Stomach smooth muscle (tissue), 2 donors: ENCODE results near the gene ABCG8.

Experiments
- H3K27ac ChIP-seq: one replicate; pipeline ENCODE4 v1.7.0; 2013; ENCODE audit warnings: mild to moderate bottlenecking, low read length, inconsistent platforms
- H3K27me3 ChIP-seq, 2 donors: one replicate each; pipeline ENCODE4 v1.7.0; 2013; ENCODE audit warnings: low read length in 2 of 2; ENCODE audit not compliant: insufficient read depth in 2 of 2, control insufficient read depth in 1 of 2
- H3K36me3 ChIP-seq, 2 donors: one replicate each; pipeline ENCODE4 v1.7.0; 2013; ENCODE audit warnings: low read length in 2 of 2; ENCODE audit not compliant: control insufficient read depth in 2 of 2, insufficient read depth in 2 of 2
- H3K4me1 ChIP-seq: one replicate; pipeline ENCODE4 v1.7.0; 2013; ENCODE audit warnings: low read length; ENCODE audit not compliant: control insufficient read depth, insufficient read depth
- H3K4me3 ChIP-seq, 2 donors: one replicate each; pipeline ENCODE4 v1.7.0; 2013; ENCODE audit warnings: low read length in 2 of 2
- H3K9ac ChIP-seq, 2 donors: one replicate each; pipeline ENCODE4 v1.7.0; 2013; ENCODE audit warnings: low read length in 2 of 2, mild to moderate bottlenecking in 1 of 2
- H3K9me3 ChIP-seq, 2 donors: one replicate each; pipeline ENCODE4 v1.7.0; 2013; ENCODE audit warnings: low read length in 2 of 2; ENCODE audit not compliant: control insufficient read depth in 2 of 2
- donor health status: healthy.
- donor health status: Pancreatic carcinoma.

The ABCG8 gene

GRCh38 chr2:43838560-43839267 lies at the start of gene ABCG8, which contains the start of gene ABCG5:
ABCG8 (plus strand) TSS chr2:43838971; CDS start chr2:43839054, 83 bp downstream.
ABCG5 (minus strand) TSS chr2:43838839; CDS start chr2:43838679, 160 bp downstream.
- Histone ChIP-seq H3K9ac (no peak within 1 kb of the TSS), H3K4me1 (no peaks in the 10 kb centered on the region), H3K9me3 (no peaks in the 10 kb centered on the region), H3K36me3 (no peaks in the 10 kb centered on the region), H3K4me3 (no peak within 1 kb of the TSS), H3K27ac (no peak within 1 kb of the TSS), H3K27me3 (peaks cover 2 to 3% of the 10 kb centered on the region in 2 donors)

GRCh38 chr2:43790147-43790546 lies 48.6 kb upstream of the ABCG8 start:
- H3K36me3 ChIP-seq, result peaks cover 17 to 24% of the 10 kb centered on the region in 2 donors
- H3K4me3 ChIP-seq, result no peak overlapping the region
- no peaks in the 10 kb centered on the region for H3K4me1 ChIP-seq
- H3K27ac ChIP-seq, result no peak overlapping the region
- no peaks in the 10 kb centered on the region for H3K9me3 ChIP-seq
- no peaks in the 10 kb centered on the region for H3K27me3 ChIP-seq
- H3K9ac ChIP-seq, result no peak overlapping the region

- Histone ChIP-seq H3K4me3 (no peak overlapping the region), H3K4me1 (no peaks in the 10 kb centered on the region), H3K9me3 (no peaks in the 10 kb centered on the region), H3K27ac (no peak overlapping the region), H3K9ac (peak overlapping the region in 1 of 2 donors; percentile 22), H3K36me3 (peaks cover 17 to 24% of the 10 kb centered on the region in 2 donors), H3K27me3 (no peaks in the 10 kb centered on the region)
These were observed 47.6 kb upstream of the ABCG8 start for GRCh38 chr2:43791035-43791765.

GRCh38 chr2:43792653-43793052 lies 46.1 kb upstream of the ABCG8 start:
- no peak overlapping the region for H3K4me3 ChIP-seq
- peaks cover 19 to 28% of the 10 kb centered on the region in 2 donors for H3K36me3 ChIP-seq
- H3K27me3 ChIP-seq, result no peaks in the 10 kb centered on the region
- H3K27ac ChIP-seq, result no peak overlapping the region
- no peaks in the 10 kb centered on the region for H3K9me3 ChIP-seq
- H3K4me1 ChIP-seq, result no peaks in the 10 kb centered on the region
- H3K9ac ChIP-seq, result no peak overlapping the region

GRCh38 chr2:43794956-43795355 lies 43.8 kb upstream of the ABCG8 start:
- Histone ChIP-seq H3K4me1 (no peaks in the 10 kb centered on the region), H3K36me3 (peaks cover 9 to 23% of the 10 kb centered on the region in 2 donors), H3K27ac (no peak overlapping the region), H3K9me3 (no peaks in the 10 kb centered on the region), H3K4me3 (no peak overlapping the region), H3K9ac (no peak overlapping the region), H3K27me3 (no peaks in the 10 kb centered on the region)

GRCh38 chr2:43796206-43796605 lies 42.6 kb upstream of the ABCG8 start:
- no peak overlapping the region for H3K9ac ChIP-seq
- H3K4me3 ChIP-seq, result no peak overlapping the region
- no peaks in the 10 kb centered on the region for H3K27me3 ChIP-seq
- no peaks in the 10 kb centered on the region for H3K9me3 ChIP-seq
- peaks cover 9 to 18% of the 10 kb centered on the region in 2 donors for H3K36me3 ChIP-seq
- no peak overlapping the region for H3K27ac ChIP-seq
- no peaks in the 10 kb centered on the region for H3K4me1 ChIP-seq

GRCh38 chr2:43798300-43798699 lies 40.5 kb upstream of the ABCG8 start:
- no peaks in the 10 kb centered on the region for H3K27me3 ChIP-seq
- no peaks in the 10 kb centered on the region for H3K9me3 ChIP-seq
- peaks cover 7 to 13% of the 10 kb centered on the region in 2 donors for H3K36me3 ChIP-seq
- no peaks in the 10 kb centered on the region for H3K4me1 ChIP-seq
- H3K27ac ChIP-seq, result no peak overlapping the region
- H3K9ac ChIP-seq, result no peak overlapping the region
- no peak overlapping the region for H3K4me3 ChIP-seq

- H3K9ac ChIP-seq, result no peak overlapping the region
- H3K27me3 ChIP-seq, result no peaks in the 10 kb centered on the region
- H3K36me3 ChIP-seq, result peaks cover 7 to 16% of the 10 kb centered on the region in 2 donors
These were observed 37.9 kb upstream of the ABCG8 start for GRCh38 chr2:43800894-43801293.

GRCh38 chr2:43802135-43802534 lies 36.6 kb upstream of the ABCG8 start:
- Histone ChIP-seq H3K36me3 (peaks cover 5 to 13% of the 10 kb centered on the region in 2 donors), H3K4me1 (no peaks in the 10 kb centered on the region), H3K9me3 (no peaks in the 10 kb centered on the region), H3K4me3 (no peak overlapping the region), H3K9ac (no peak overlapping the region), H3K27ac (no peak overlapping the region), H3K27me3 (no peaks in the 10 kb centered on the region)

More at GRCh38 chr2:43800894-43801293, 37.9 kb upstream of the ABCG8 start:
- no peaks in the 10 kb centered on the region for H3K4me1 ChIP-seq
- H3K27ac ChIP-seq, result no peak overlapping the region
- no peak overlapping the region for H3K4me3 ChIP-seq
- H3K9me3 ChIP-seq, result no peaks in the 10 kb centered on the region

GRCh38 chr2:43803113-43803512 lies 35.7 kb upstream of the ABCG8 start:
- Histone ChIP-seq H3K9ac (no peak overlapping the region), H3K4me1 (no peaks in the 10 kb centered on the region), H3K36me3 (peaks cover 5 to 13% of the 10 kb centered on the region in 2 donors), H3K27ac (no peak overlapping the region), H3K9me3 (no peaks in the 10 kb centered on the region), H3K27me3 (no peaks in the 10 kb centered on the region), H3K4me3 (no peak overlapping the region)

GRCh38 chr2:43806719-43807031 lies 32.1 kb upstream of the ABCG8 start:
- Histone ChIP-seq H3K9ac (no peak overlapping the region), H3K4me3 (no peak overlapping the region), H3K27me3 (no peaks in the 10 kb centered on the region), H3K36me3 (peaks cover 15 to 20% of the 10 kb centered on the region in 2 donors), H3K4me1 (no peaks in the 10 kb centered on the region), H3K9me3 (no peaks in the 10 kb centered on the region), H3K27ac (no peak overlapping the region)
